GM12874 (cell line): ENCODE data around the gene FAM120A.

Source experiments
- CTCF ChIP-seq: IDR thresholded peaks from 2 replicates; pipeline ENCODE4 v1.5.1; 2011; ENCODE audit warnings: low read depth, mild to moderate bottlenecking, control low read depth, low read length, moderate library complexity; ENCODE audit not compliant: insufficient read depth

FAM120A gene

GRCh38 chr9:93582550-93582949 lies 131.1 kb downstream of the FAM120A start:
- TF ChIP-seq CTCF, result no peak

- no peak for TF ChIP-seq CTCF
These were observed 133.8 kb downstream of the FAM120A start for GRCh38 chr9:93585259-93585658.

GRCh38 chr9:93585695-93586094 lies 134.2 kb downstream of the FAM120A start:
- no peak for TF ChIP-seq CTCF

GRCh38 chr9:93586290-93587057 lies 135.0 kb downstream of the FAM120A start:
- TF ChIP-seq CTCF, result no peak

- no peak for TF ChIP-seq CTCF
These were observed 135.8 kb downstream of the FAM120A start for GRCh38 chr9:93587284-93587650.

GRCh38 chr9:93587651-93588347 lies 136.3 kb downstream of the FAM120A start:
- no peak for TF ChIP-seq CTCF

- TF ChIP-seq CTCF, result no peak
These were observed 137.4 kb downstream of the FAM120A start for GRCh38 chr9:93588641-93589609.
